ENCODE data around the gene TFAM. TPM values are rescaled to one million over a fixed set of nuclear protein-coding genes. Genes with fewer than 3 reads are reported as not detected.
A peak's percentile ranks its signal among the peaks of the same experiment; 100 is the strongest.

Gene TFAM
- total RNA-seq, 1 experiment from 2014 or later, result 57.6 TPM

DNA sequence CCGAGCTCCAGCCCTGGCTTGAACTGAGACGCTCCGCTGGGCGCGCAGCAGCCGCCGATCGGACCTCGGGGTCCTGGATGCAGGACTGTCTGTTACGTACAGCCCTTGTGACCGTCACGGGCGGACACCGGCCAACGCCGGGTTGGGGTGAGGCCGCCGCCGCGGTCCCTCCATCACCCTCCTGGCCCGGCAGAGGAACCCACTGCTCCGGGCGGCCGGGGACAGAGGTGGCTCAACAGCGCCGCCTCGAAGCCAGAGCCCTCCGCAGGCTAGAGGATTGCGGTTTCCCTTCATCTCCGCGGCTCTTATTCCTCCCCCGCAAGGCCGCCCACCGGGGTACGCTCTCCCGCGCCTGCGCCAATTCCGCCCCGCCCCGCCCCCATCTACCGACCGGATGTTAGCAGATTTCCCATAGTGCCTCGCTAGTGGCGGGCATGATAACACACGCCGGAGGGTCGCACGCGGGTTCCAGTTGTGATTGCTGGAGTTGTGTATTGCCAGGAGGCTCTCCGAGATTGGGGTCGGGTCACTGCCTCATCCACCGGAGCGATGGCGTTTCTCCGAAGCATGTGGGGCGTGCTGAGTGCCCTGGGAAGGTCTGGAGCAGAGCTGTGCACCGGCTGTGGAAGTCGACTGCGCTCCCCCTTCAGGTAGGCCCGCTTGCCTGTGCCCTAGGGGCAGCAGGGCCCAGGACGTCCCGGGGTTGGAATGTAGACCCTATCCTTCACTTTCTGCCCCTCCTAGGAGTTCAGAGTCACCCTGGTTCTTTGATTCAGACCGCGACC lies at the start of gene TFAM (continued):
- TF ChIP-seq, protein P1, sequence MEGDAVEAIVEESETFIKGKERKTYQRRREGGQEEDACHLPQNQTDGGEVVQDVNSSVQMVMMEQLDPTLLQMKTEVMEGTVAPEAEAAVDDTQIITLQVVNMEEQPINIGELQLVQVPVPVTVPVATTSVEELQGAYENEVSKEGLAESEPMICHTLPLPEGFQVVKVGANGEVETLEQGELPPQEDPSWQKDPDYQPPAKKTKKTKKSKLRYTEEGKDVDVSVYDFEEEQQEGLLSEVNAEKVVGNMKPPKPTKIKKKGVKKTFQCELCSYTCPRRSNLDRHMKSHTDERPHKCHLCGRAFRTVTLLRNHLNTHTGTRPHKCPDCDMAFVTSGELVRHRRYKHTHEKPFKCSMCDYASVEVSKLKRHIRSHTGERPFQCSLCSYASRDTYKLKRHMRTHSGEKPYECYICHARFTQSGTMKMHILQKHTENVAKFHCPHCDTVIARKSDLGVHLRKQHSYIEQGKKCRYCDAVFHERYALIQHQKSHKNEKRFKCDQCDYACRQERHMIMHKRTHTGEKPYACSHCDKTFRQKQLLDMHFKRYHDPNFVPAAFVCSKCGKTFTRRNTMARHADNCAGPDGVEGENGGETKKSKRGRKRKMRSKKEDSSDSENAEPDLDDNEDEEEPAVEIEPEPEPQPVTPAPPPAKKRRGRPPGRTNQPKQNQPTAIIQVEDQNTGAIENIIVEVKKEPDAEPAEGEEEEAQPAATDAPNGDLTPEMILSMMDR (IDR thresholded peaks at IDR 0.05 in 2 of 3, conservative IDR thresholded peaks at IDR 0.05 in 1 of 3; ENCODE audit: borderline replicate concordance in 1 of 3, insufficient read depth in 1 of 3, low read depth in 2 of 3, low read length in 2 of 3), result peak; percentile 45 to 58 (median 58); a peak in 5 of 6 replicates
- TF ChIP-seq RAD21 (IDR thresholded peaks at IDR 0.05; ENCODE audit: low read depth), result peak; percentile 66
- TF ChIP-seq, protein P2, sequence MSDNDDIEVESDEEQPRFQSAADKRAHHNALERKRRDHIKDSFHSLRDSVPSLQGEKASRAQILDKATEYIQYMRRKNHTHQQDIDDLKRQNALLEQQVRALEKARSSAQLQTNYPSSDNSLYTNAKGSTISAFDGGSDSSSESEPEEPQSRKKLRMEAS (IDR thresholded peaks at IDR 0.05), result peak; percentile 88
- peak; percentile 95 for TF ChIP-seq ZFX (IDR thresholded peaks at IDR 0.05)
- TF ChIP-seq, protein P3, sequence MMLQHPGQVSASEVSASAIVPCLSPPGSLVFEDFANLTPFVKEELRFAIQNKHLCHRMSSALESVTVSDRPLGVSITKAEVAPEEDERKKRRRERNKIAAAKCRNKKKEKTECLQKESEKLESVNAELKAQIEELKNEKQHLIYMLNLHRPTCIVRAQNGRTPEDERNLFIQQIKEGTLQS (IDR thresholded peaks at IDR 0.05), result no peak

DNA sequence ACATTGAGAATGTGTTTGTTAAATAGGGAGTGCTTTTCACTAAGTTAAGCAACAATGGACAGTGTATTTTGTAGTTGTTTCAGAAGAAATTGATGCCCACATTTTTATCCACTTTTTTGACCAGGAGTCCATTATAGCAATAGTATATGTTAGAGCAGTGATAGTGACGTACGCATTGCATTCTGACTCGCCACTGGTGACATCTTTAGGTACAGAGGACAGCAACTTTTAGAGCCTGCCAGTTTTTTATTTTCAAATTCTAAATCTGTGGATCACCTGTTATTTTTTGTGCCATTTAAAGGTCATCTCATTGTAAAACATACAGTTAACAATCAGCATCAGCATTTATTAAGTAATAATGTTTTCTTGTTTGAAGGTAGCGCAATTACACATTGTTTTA lies 49.0 kb upstream of the TFAM start:
- Histone ChIP-seq H3K27ac (ENCODE audit: low read depth, low read length) (no peak overlapping the region), H2AFZ (ENCODE audit: low read depth, low read length, poor library complexity, severe bottlenecking) (no peak overlapping the region), H3K9me2 (ENCODE audit: insufficient read depth) (no peaks in the 10 kb centered on the region), H3K9me3 (ENCODE audit: control insufficient read depth in 1 of 2, insufficient read depth in 1 of 2, low read depth in 1 of 2, low read length in 2 of 2) (no peaks in the 10 kb centered on the region), H4K20me1 (ENCODE audit: insufficient read depth) (no peaks in the 10 kb centered on the region), H3K4me1 (ENCODE audit: control insufficient read depth in 1 of 2, insufficient read depth in 2 of 2, low read length in 2 of 2) (peaks cover 0 to 18% of the 10 kb centered on the region in 2 experiments; a peak in 2 of 4 replicates), H3K4me2 (ENCODE audit: low read length) (peak overlapping the region; percentile 85), H3K4me3 (replicated peaks in 1 of 2; ENCODE audit: low read depth in 1 of 2, low read length in 2 of 2) (peak overlapping the region in 1 of 2 experiments; percentile 90; a peak in 2 of 4 replicates), H3K36me3 (ENCODE audit: control insufficient read depth in 1 of 2, insufficient read depth in 2 of 2, low read length in 2 of 2) (no peaks in the 10 kb centered on the region), H3K27me3 (ENCODE audit: insufficient read depth, low read length) (no peaks in the 10 kb centered on the region), H3K9ac (ENCODE audit: low read length) (peak overlapping the region; percentile 82; the same call in 1 of the 2 replicates), H3K79me2 (ENCODE audit: insufficient read depth, low read length) (peaks cover 49% of the 10 kb centered on the region)
- CTCF ChIA-PET, result no interaction called here
- RAD21 ChIA-PET (ENCODE audit: low non-redundant PET in 1 of 2, low total read pairs in 2 of 2, uncharacterized antibody in 2 of 2, unreplicated experiment in 2 of 2), result no interaction called here
- POLR2A ChIA-PET, result interaction anchor here (2.1 kb wide), 1 partner anchor 9 kb away, joined by 12 read pairs; no protein-coding TSS in a partner anchor
- no peak for DNase-seq (ENCODE audit: low read depth, low spot score)
- ATAC-seq, result no peak
- intact Hi-C loops (cut with micrococcal nuclease), result loop anchor here (5.0 kb wide), 1 partner anchor 51 kb away; the partner anchor contains the start of gene TFAM
- no TSS peak for BruUV-seq (replicated peaks)
- no peak for TF ChIP-seq EZH2phosphoT487 (IDR thresholded peaks at IDR 0.05; ENCODE audit: borderline replicate concordance)
- no peak for TF ChIP-seq SP1 (IDR thresholded peaks at IDR 0.05; ENCODE audit: low read depth)
- TF ChIP-seq, protein P4, sequence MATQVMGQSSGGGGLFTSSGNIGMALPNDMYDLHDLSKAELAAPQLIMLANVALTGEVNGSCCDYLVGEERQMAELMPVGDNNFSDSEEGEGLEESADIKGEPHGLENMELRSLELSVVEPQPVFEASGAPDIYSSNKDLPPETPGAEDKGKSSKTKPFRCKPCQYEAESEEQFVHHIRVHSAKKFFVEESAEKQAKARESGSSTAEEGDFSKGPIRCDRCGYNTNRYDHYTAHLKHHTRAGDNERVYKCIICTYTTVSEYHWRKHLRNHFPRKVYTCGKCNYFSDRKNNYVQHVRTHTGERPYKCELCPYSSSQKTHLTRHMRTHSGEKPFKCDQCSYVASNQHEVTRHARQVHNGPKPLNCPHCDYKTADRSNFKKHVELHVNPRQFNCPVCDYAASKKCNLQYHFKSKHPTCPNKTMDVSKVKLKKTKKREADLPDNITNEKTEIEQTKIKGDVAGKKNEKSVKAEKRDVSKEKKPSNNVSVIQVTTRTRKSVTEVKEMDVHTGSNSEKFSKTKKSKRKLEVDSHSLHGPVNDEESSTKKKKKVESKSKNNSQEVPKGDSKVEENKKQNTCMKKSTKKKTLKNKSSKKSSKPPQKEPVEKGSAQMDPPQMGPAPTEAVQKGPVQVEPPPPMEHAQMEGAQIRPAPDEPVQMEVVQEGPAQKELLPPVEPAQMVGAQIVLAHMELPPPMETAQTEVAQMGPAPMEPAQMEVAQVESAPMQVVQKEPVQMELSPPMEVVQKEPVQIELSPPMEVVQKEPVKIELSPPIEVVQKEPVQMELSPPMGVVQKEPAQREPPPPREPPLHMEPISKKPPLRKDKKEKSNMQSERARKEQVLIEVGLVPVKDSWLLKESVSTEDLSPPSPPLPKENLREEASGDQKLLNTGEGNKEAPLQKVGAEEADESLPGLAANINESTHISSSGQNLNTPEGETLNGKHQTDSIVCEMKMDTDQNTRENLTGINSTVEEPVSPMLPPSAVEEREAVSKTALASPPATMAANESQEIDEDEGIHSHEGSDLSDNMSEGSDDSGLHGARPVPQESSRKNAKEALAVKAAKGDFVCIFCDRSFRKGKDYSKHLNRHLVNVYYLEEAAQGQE (IDR thresholded peaks at IDR 0.05; ENCODE audit: low read depth), result no peak
- TF ChIP-seq, protein P3 (IDR thresholded peaks at IDR 0.05), result no peak
- TF ChIP-seq JUND (IDR thresholded peaks at IDR 0.05), result no peak
- TF ChIP-seq, protein P5, sequence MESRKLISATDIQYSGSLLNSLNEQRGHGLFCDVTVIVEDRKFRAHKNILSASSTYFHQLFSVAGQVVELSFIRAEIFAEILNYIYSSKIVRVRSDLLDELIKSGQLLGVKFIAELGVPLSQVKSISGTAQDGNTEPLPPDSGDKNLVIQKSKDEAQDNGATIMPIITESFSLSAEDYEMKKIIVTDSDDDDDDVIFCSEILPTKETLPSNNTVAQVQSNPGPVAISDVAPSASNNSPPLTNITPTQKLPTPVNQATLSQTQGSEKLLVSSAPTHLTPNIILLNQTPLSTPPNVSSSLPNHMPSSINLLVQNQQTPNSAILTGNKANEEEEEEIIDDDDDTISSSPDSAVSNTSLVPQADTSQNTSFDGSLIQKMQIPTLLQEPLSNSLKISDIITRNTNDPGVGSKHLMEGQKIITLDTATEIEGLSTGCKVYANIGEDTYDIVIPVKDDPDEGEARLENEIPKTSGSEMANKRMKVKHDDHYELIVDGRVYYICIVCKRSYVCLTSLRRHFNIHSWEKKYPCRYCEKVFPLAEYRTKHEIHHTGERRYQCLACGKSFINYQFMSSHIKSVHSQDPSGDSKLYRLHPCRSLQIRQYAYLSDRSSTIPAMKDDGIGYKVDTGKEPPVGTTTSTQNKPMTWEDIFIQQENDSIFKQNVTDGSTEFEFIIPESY (IDR thresholded peaks at IDR 0.05; ENCODE audit: extremely low read depth, insufficient replicate concordance, low read length), result no peak
- TF ChIP-seq, protein P1 (IDR thresholded peaks at IDR 0.05 in 2 of 3, conservative IDR thresholded peaks at IDR 0.05 in 1 of 3; ENCODE audit: borderline replicate concordance in 1 of 3, insufficient read depth in 1 of 3, low read depth in 2 of 3, low read length in 2 of 3), result no peak

Data from HCT116 (cell line).